Activated CD4-positive, alpha-beta T cell treated with anti-CD3 and anti-CD28 coated beads, Interleukin-2, amount 10 ng/mL, durations not matched to agents 7 days and 5 days (primary cell): ENCODE results near the gene CACNA2D1. TPM values are rescaled to one million over a fixed set of nuclear protein-coding genes. Genes with fewer than 3 reads are reported as not detected.
"Not testable (repeated sequence)": the region's sequence is repeated elsewhere in the genome, so short reads cannot be mapped to it uniquely, and the experiment has no call there.

Experiments
- CTCF ChIA-PET: fragments of 350-600 bp; sonication (Branson Sonifier 250); formaldehyde crosslinking; loops from one replicate; lab custom pipeline; 2021; ENCODE audit warnings: antibody characterized with exemption; lab: Charles Lee
- POLR2A ChIA-PET: fragments of 350-600 bp; sonication (Branson Sonifier 250); formaldehyde crosslinking; loops from one replicate; lab custom pipeline; 2021; ENCODE audit warnings: antibody characterized with exemption; lab: Charles Lee
- DNase-seq: peaks from one replicate; pipeline ENCODE4 v3.0.0-alpha.2; 2020
- H3K27ac Mint-ChIP-seq: one replicate; pipeline ENCODE4 v1.8.0; 2021; ENCODE audit warnings: mild to moderate bottlenecking, moderate library complexity, mixed read lengths
- H3K27me3 Mint-ChIP-seq: one replicate; pipeline ENCODE4 v1.8.0; 2021; ENCODE audit warnings: mixed read lengths
- H3K36me3 Mint-ChIP-seq: one replicate; pipeline ENCODE4 v1.8.0; 2021; ENCODE audit warnings: low read depth, mixed read lengths
- H3K4me1 Mint-ChIP-seq: one replicate; pipeline ENCODE4 v1.8.0; 2021; ENCODE audit warnings: mixed read lengths
- H3K4me3 Mint-ChIP-seq: one replicate; pipeline ENCODE4 v1.8.0; 2021; ENCODE audit warnings: mild to moderate bottlenecking, moderate library complexity, mixed read lengths
- H3K9me3 Mint-ChIP-seq: one replicate; pipeline ENCODE4 v1.8.0; 2021; ENCODE audit warnings: mixed read lengths
- total RNA-seq, 2 experiments: library from RNA; stranded (reverse); gene quantifications; one replicate each; pipeline ENCODE4 v1.2.3, GENCODE V29; 2021

Gene CACNA2D1
- total RNA-seq, 2 experiments from 2014 or later: not detected

GRCh38 chr7:82445271-82445670 lies 1.7 kb upstream of the CACNA2D1 start:
- DNase-seq: no peak
- no peak overlapping the region for H3K27ac Mint-ChIP-seq
- no peak overlapping the region for H3K4me3 Mint-ChIP-seq
- no peaks in the 10 kb centered on the region for H3K36me3 Mint-ChIP-seq
- ChIA-PET CTCF (no interaction called here), POLR2A (no interaction called here)
- peaks cover 38% of the 10 kb centered on the region for H3K27me3 Mint-ChIP-seq
- H3K4me1 Mint-ChIP-seq: peaks cover 4% of the 10 kb centered on the region
- no peaks in the 10 kb centered on the region for H3K9me3 Mint-ChIP-seq

- H3K9me3 Mint-ChIP-seq: no peaks in the 10 kb centered on the region
- POLR2A ChIA-PET: no interaction called here
- no peak overlapping the region for H3K4me3 Mint-ChIP-seq
- peaks cover 4% of the 10 kb centered on the region for H3K4me1 Mint-ChIP-seq
- peak overlapping the region; percentile 60 for H3K27ac Mint-ChIP-seq
- no peak for DNase-seq
- no peaks in the 10 kb centered on the region for H3K36me3 Mint-ChIP-seq
- H3K27me3 Mint-ChIP-seq: peaks cover 38% of the 10 kb centered on the region
- CTCF ChIA-PET: interaction anchor here (0.6 kb wide), 1 partner anchor 279 kb away, joined by 7 read pairs; no protein-coding TSS in a partner anchor
These were observed 788 bp upstream of the CACNA2D1 start for GRCh38 chr7:82444220-82444909.

DNA sequence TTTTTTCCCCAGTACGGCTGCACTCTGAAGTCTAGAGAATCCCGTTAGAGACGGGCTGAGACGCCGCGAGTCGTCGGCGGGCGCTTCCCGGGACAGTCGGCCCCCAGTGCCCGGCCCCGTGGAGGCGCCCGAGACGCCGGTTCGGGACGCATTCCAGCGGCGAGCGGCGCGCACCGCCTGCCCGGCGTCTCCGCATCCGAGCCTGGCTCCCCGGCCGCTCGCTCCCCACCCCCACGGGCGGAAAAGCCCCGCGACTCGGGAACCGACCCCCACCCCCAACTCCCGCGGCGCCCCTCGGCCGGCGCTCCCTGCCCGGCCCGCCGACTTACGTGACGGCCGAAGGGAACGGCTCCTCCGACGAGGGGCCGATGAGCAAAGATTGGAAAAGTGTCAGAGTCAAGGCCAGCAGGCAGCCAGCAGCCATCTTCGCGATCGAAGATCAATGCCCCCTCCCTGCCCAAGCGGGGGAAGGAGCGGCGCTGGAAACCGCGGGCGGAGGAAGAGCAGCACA lies 486 bp downstream of the CACNA2D1 start:
- peaks cover 38% of the 10 kb centered on the region for H3K27me3 Mint-ChIP-seq
- no peaks in the 10 kb centered on the region for H3K36me3 Mint-ChIP-seq
- ChIA-PET CTCF (interaction anchor here (0.7 kb wide), 1 partner anchor 17 kb away, joined by 3 read pairs; no protein-coding TSS in a partner anchor), POLR2A (no interaction called here)
- H3K9me3 Mint-ChIP-seq: no peaks in the 10 kb centered on the region
- DNase-seq: no peak
- H3K27ac Mint-ChIP-seq: no peak overlapping the region
- H3K4me1 Mint-ChIP-seq: peaks cover 4% of the 10 kb centered on the region
- H3K4me3 Mint-ChIP-seq: peak overlapping the region; percentile 25

DNA sequence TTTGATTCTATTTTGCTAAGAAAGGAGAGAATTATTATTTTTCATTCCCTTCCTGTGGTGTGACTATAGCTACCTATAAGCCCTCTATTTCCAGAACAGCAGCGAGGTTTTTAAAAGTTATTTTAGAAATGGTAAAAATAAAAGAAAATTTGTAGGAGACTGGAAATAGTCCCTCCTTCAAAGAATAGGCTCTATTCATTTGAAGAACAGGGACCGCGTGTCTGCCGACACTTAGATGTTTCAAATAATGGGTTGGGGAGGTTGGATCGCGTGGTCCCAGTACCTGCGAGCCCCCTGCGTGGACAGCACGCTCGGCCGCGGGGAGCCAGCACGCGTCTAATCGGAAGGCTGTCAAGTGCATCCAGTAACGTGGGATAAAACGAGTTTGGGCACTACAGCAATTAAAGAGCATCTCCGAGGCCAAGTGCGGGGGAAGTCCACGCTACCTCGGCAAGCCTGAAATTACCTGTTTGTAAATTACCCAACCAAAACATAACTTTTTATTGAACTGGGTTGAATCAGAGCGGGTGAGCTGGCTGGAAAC lies 1.0 kb downstream of the CACNA2D1 start:
- CTCF ChIA-PET: interaction anchor here (0.7 kb wide), 1 partner anchor 18 kb away, joined by 3 read pairs; no protein-coding TSS in a partner anchor
- Mint-ChIP-seq H3K27ac (no peak overlapping the region), H3K4me1 (peaks cover 4% of the 10 kb centered on the region), H3K4me3 (no peak overlapping the region), H3K27me3 (peaks cover 38% of the 10 kb centered on the region), H3K9me3 (no peaks in the 10 kb centered on the region), H3K36me3 (no peaks in the 10 kb centered on the region)
- POLR2A ChIA-PET: no interaction called here
- no peak for DNase-seq

- Mint-ChIP-seq H3K9me3 (no peaks in the 10 kb centered on the region), H3K36me3 (no peaks in the 10 kb centered on the region), H3K27me3 (peaks cover 35% of the 10 kb centered on the region), H3K27ac (no peak overlapping the region), H3K4me3 (no peak overlapping the region), H3K4me1 (peaks cover 4% of the 10 kb centered on the region)
- no peak for DNase-seq
- ChIA-PET POLR2A (no interaction called here), CTCF (no interaction called here)
These were observed 1.7 kb downstream of the CACNA2D1 start for GRCh38 chr7:82441669-82442478.

GRCh38 chr7:82438521-82438920 lies 5.1 kb downstream of the CACNA2D1 start:
- ChIA-PET CTCF (no interaction called here), POLR2A (no interaction called here)
- Mint-ChIP-seq H3K27me3 (peaks cover 16% of the 10 kb centered on the region), H3K4me3 (no peak overlapping the region), H3K27ac (no peak overlapping the region), H3K4me1 (no peaks in the 10 kb centered on the region), H3K36me3 (no peaks in the 10 kb centered on the region), H3K9me3 (no peaks in the 10 kb centered on the region)
- DNase-seq: no peak

GRCh38 chr7:82435769-82436168 lies 7.8 kb downstream of the CACNA2D1 start:
- CTCF ChIA-PET: no interaction called here
- Mint-ChIP-seq H3K27ac (no peak overlapping the region), H3K36me3 (no peaks in the 10 kb centered on the region), H3K4me1 (no peaks in the 10 kb centered on the region), H3K9me3 (no peaks in the 10 kb centered on the region), H3K27me3 (no peaks in the 10 kb centered on the region), H3K4me3 (no peak overlapping the region)
- DNase-seq: no peak
- POLR2A ChIA-PET: no interaction called here

- Mint-ChIP-seq H3K4me3 (no peak overlapping the region), H3K9me3 (no peaks in the 10 kb centered on the region), H3K36me3 (no peaks in the 10 kb centered on the region), H3K27me3 (no peaks in the 10 kb centered on the region), H3K27ac (no peak overlapping the region), H3K4me1 (no peaks in the 10 kb centered on the region)
- POLR2A ChIA-PET: no interaction called here
- CTCF ChIA-PET: no interaction called here
- no peak for DNase-seq
These were observed 9.1 kb downstream of the CACNA2D1 start for GRCh38 chr7:82434275-82435022.

DNA sequence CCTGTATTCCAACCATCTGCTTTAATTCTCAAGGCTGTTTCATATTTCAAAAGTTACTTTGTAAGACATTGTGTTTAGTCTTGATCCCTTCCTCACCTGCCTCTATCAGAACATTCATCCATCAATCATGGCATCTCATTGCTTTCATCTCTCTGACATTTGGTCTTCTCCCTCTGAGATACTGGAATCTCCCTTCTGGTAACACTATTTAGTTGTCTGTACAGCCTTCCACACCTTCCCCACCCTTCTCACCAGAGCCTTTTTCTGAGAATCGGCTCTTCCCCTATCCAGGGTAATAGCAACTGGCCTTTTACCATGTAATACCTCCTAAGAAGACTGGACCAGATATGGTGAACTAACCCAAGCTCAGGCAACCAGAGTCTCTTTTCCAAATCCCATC lies 10.1 kb downstream of the CACNA2D1 start:
- Mint-ChIP-seq H3K9me3 (no peaks in the 10 kb centered on the region), H3K27ac (no peak overlapping the region), H3K36me3 (no peaks in the 10 kb centered on the region), H3K27me3 (no peaks in the 10 kb centered on the region), H3K4me3 (no peak overlapping the region), H3K4me1 (no peaks in the 10 kb centered on the region)
- POLR2A ChIA-PET: no interaction called here
- no peak for DNase-seq
- CTCF ChIA-PET: no interaction called here

DNA sequence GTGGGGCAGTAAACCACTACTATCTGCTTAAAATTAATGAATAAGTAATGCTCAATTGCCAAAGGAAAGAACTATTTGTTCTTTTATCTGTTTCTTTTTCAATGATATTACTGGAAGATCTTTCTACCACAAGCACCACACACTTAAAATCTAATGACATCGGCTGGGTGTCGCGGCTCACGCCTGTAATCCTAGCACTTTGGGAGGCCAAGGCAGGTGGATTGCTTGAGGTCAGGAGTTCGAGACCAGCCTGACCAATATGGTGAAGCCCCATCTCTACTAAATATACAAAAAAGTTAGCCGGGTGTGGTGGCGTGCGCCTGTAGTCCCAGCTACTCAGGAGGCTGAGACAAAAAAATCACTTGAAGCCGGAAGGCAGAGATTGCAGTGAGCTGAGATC lies 10.8 kb downstream of the CACNA2D1 start:
- CTCF ChIA-PET, DNase-seq, H3K27me3 Mint-ChIP-seq, H3K4me3 Mint-ChIP-seq, H3K27ac Mint-ChIP-seq, H3K9me3 Mint-ChIP-seq, H3K4me1 Mint-ChIP-seq, H3K36me3 Mint-ChIP-seq, POLR2A ChIA-PET: not testable (repeated sequence)

GRCh38 chr7:82430500-82431465 lies 12.8 kb downstream of the CACNA2D1 start:
- Mint-ChIP-seq H3K36me3 (no peaks in the 10 kb centered on the region), H3K27me3 (no peaks in the 10 kb centered on the region), H3K9me3 (no peaks in the 10 kb centered on the region), H3K27ac (no peak overlapping the region), H3K4me3 (no peak overlapping the region), H3K4me1 (no peaks in the 10 kb centered on the region)
- ChIA-PET POLR2A (no interaction called here), CTCF (no interaction called here)
- no peak for DNase-seq

DNA sequence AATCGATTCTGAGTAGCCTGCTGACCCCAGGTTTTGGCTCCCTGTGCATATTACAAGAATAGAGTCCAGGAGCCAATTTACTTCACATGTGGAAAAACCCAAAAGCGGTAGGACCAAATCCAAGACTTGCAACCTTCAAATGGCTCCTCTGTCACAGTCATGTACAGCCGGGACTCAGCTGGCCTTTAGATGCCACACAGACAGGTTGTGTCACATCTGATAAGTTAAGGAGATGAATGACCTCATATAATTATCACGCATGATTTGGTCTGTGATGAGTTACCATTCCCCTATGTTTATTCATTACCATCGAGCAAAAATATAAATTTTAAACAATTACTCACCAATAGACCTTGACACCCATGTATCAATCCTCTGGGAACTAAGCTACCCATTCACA lies 14.2 kb downstream of the CACNA2D1 start:
- Mint-ChIP-seq H3K4me3 (no peak overlapping the region), H3K4me1 (no peaks in the 10 kb centered on the region), H3K36me3 (no peaks in the 10 kb centered on the region), H3K27me3 (no peaks in the 10 kb centered on the region), H3K27ac (no peak overlapping the region), H3K9me3 (no peaks in the 10 kb centered on the region)
- POLR2A ChIA-PET: no interaction called here
- no peak for DNase-seq
- CTCF ChIA-PET: no interaction called here
